ENCODE measurements around the gene MARS2.

GRCh38 chr2:197672371-197672893 lies 32.7 kb upstream of the MARS2 start:
- TF ChIP-seq CTCF (IDR thresholded peaks at IDR 0.05) (no peak), EZH2 (IDR thresholded peaks at IDR 0.05; ENCODE audit: borderline replicate concordance, insufficient read depth, low read depth, low read length, poor library complexity, severe bottlenecking) (no peak)
